Measurements from ENCODE around the gene SLC30A5. TPM values are rescaled to one million over a fixed set of nuclear protein-coding genes. Genes with fewer than 3 reads are reported as not detected.
"Not testable (repeated sequence)": the region's sequence is repeated elsewhere in the genome, so short reads cannot be mapped to it uniquely, and the experiment has no call there.

The SLC30A5 gene
- total RNA-seq (10 to 100 TPM; 56.0 to 75.9 TPM), polyA plus RNA-seq (ENCODE audit: insufficient read length in 6 of 6) (10 to 100 TPM; 68.2 to 87.2 (median 77.5) TPM)
- long read RNA-seq, donor 1, full-length matches to known transcripts = 13 of 13 reads
- long read RNA-seq, donor 1, partial matches to known transcripts = 0 of 13 reads
- long read RNA-seq, donor 1, other reads (novel, unspliced or antisense) = 0 of 13 reads
- long read RNA-seq, donor 2, full-length matches to known transcripts = 9 of 9 reads
- long read RNA-seq, donor 2, partial matches to known transcripts = 0 of 9 reads
- long read RNA-seq, donor 2, other reads (novel, unspliced or antisense) = 0 of 9 reads
- long read RNA-seq, donor 3, full-length matches to known transcripts = 4 of 9 reads
- long read RNA-seq, donor 3, partial matches to known transcripts = 5 of 9 reads
- long read RNA-seq, donor 3, other reads (novel, unspliced or antisense) = 0 of 9 reads
- long read RNA-seq, donor 4, full-length matches to known transcripts = 15 of 15 reads
- long read RNA-seq, donor 4, partial matches to known transcripts = 0 of 15 reads
- long read RNA-seq, donor 4, other reads (novel, unspliced or antisense) = 0 of 15 reads
- long read RNA-seq, donor 5, full-length matches to known transcripts = 11 of 11 reads
- long read RNA-seq, donor 5, partial matches to known transcripts = 0 of 11 reads
- long read RNA-seq, donor 5, other reads (novel, unspliced or antisense) = 0 of 11 reads
- long read RNA-seq, donor 6, full-length matches to known transcripts = 12 of 23 reads
- long read RNA-seq, donor 6, partial matches to known transcripts = 11 of 23 reads
- long read RNA-seq, donor 6, other reads (novel, unspliced or antisense) = 0 of 23 reads
- long read RNA-seq, donor 7, full-length matches to known transcripts = 4 of 4 reads
- long read RNA-seq, donor 7, partial matches to known transcripts = 0 of 4 reads
- long read RNA-seq, donor 7, other reads (novel, unspliced or antisense) = 0 of 4 reads
- long read RNA-seq, donor 8, full-length matches to known transcripts = 12 of 12 reads
- long read RNA-seq, donor 8, partial matches to known transcripts = 0 of 12 reads
- long read RNA-seq, donor 8, other reads (novel, unspliced or antisense) = 0 of 12 reads
- long read RNA-seq, donor 9 = 0 reads
- long read RNA-seq, donor 10, partial matches to known transcripts = 1 of 6 reads
- long read RNA-seq, donor 10, other reads (novel, unspliced or antisense) = 0 of 6 reads
- long read RNA-seq, donor 11, full-length matches to known transcripts = 9 of 9 reads
- long read RNA-seq, donor 11, partial matches to known transcripts = 0 of 9 reads
- long read RNA-seq, donor 11, other reads (novel, unspliced or antisense) = 0 of 9 reads
- long read RNA-seq, donor 12, full-length matches to known transcripts = 8 of 15 reads
- long read RNA-seq, donor 12, partial matches to known transcripts = 7 of 15 reads
- long read RNA-seq, donor 12, other reads (novel, unspliced or antisense) = 0 of 15 reads

DNA sequence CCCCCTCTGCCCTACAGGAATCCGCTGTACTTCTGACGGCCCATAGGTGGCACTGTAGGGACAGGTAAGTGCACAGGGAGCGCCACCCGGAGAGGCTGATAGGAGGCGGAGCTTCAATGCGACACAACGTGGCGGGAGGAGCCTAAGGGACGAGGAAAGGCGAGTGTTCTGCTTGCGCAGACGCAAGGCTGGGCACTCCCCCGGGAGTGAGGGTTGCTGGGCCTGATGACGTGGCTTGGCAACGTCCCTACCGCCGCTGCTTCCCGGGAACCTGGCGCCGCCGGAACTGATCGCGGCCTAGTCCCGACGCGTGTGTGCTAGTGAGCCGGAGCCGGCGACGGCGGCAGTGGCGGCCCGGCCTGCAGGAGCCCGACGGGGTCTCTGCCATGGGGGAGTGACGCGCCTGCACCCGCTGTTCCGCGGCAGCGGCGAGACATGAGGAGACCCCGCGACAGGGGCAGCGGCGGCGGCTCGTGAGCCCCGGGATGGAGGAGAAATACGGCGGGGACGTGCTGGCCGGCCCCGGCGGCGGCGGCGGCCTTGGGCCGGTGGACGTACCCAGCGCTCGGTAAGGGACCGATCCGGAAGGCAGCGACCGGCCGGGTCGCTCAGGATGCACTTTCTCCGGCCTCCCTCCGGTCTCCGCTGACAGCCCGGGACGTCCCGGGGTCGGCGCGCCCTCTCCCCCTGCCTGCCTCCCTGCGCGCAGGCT is at the start of gene SLC30A5:
TSS of gene SLC30A5 (plus strand) at position 244 of the 712 bp plus-strand sequence. CDS start at position 486, 242 bp downstream.
- Histone ChIP-seq H3K27me3 (no peaks in the 10 kb centered on the region), H3K4me3 (peak within 1 kb of the TSS; percentile 88 to 95), H3K27ac (peak within 1 kb of the TSS; percentile 95 to 97), H3K4me1 (peaks cover 8 to 25% of the 10 kb centered on the region in 2 donors), H3K9me3 (no peaks in the 10 kb centered on the region), H3K36me3 (peaks cover 0 to 7% of the 10 kb centered on the region in 2 donors)
- TF ChIP-seq, protein P1, sequence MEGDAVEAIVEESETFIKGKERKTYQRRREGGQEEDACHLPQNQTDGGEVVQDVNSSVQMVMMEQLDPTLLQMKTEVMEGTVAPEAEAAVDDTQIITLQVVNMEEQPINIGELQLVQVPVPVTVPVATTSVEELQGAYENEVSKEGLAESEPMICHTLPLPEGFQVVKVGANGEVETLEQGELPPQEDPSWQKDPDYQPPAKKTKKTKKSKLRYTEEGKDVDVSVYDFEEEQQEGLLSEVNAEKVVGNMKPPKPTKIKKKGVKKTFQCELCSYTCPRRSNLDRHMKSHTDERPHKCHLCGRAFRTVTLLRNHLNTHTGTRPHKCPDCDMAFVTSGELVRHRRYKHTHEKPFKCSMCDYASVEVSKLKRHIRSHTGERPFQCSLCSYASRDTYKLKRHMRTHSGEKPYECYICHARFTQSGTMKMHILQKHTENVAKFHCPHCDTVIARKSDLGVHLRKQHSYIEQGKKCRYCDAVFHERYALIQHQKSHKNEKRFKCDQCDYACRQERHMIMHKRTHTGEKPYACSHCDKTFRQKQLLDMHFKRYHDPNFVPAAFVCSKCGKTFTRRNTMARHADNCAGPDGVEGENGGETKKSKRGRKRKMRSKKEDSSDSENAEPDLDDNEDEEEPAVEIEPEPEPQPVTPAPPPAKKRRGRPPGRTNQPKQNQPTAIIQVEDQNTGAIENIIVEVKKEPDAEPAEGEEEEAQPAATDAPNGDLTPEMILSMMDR (IDR thresholded peaks at IDR 0.05) = peak; percentile 88 to 92
- DNase-seq (peak; percentile 96 to 100 (median 100)), ATAC-seq (peak; percentile 100)
- intact Hi-C loops (cut with DNase I) = no loop called here

DNA sequence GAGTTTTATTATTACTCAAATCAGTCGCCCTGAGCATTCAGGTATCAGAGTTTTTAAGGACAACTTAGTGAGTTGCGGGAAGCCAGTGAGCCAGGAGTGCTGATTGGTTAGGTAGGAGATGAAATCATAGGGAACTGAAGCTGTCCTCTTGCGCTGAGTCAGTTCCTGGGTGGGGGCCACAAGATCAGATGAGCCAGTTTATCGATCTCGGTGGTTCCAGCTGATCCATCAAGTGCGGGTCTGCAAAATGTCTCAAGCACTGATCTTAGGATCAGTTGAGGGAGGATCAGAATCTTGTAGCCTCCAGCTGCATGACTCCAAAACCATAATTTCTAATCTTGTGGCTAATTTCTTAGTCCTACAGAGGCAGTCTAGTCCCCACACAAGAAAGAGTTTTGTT is 48.6 kb upstream of the SLC30A5 start:
- H3K9me3 ChIP-seq; DNase-seq; H3K36me3 ChIP-seq; H3K4me3 ChIP-seq; H3K27ac ChIP-seq; H3K4me1 ChIP-seq; intact Hi-C loops (cut with DNase I); ATAC-seq; H3K27me3 ChIP-seq: not testable (repeated sequence)

DNA sequence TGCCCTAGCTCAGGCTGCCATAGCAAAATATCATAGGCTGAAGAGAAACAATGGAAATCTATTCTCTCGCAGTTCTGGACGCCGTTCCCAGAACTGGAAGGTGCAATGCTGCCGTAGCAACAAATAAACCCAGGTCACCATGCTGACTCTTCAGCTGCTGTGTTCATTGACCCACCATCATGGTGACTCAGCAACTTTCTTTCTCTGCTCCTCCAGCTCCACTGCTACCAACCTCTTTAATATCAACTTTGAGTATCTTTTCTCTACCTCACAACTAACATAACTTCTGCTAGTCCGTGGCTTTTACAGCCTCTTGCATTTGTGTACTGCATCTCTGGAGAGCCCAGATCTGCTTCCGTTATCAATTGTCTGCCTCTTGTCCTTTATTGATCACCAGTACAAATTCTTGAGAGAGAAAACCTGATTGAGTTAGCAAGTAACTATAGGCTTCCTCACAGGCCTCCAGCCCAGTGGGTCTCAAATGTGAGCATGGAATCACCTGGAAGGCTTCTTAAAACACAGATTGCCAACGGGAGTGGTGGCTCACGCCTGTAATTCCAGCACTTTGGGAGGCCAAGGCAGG is 47.3 kb upstream of the SLC30A5 start:
- DNase-seq (no peak), ATAC-seq (no peak)
- H3K27me3 ChIP-seq = no peaks in the 10 kb centered on the region
- H3K4me1 ChIP-seq = peaks cover 0 to 8% of the 10 kb centered on the region in 2 donors
- H3K36me3 ChIP-seq = no peaks in the 10 kb centered on the region
- H3K27ac ChIP-seq = no peak overlapping the region
- intact Hi-C loops (cut with DNase I) = no loop called here
- no peak overlapping the region for H3K4me3 ChIP-seq
- H3K9me3 ChIP-seq = no peaks in the 10 kb centered on the region
- TF ChIP-seq, protein P1 (IDR thresholded peaks at IDR 0.05) = no peak

DNA sequence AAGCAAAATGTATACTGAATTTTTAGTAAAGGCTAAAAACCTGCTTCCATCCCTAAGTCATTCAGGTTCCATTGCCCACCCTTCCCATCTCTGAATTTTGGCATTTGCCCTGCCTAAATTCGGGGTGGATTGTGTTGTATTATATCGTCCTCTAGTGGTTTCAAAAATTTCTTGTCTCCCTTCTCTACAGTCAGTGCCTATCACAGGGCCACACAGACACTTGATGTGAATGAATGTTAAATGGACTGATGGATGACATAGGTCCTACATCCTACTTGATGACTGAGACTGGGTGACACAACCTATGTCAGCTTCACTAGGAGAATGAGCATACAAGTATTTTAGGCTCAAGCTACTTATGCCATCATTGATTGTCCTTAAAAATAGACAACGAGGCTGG is 45.6 kb upstream of the SLC30A5 start:
- H3K9me3 ChIP-seq = no peaks in the 10 kb centered on the region
- TF ChIP-seq, protein P1 (IDR thresholded peaks at IDR 0.05) = peak in 1 of 2 donors; percentile 27
- no peak overlapping the region for H3K27ac ChIP-seq
- no peak overlapping the region for H3K4me3 ChIP-seq
- intact Hi-C loops (cut with DNase I) = no loop called here
- H3K36me3 ChIP-seq = no peaks in the 10 kb centered on the region
- no peaks in the 10 kb centered on the region for H3K27me3 ChIP-seq
- H3K4me1 ChIP-seq = peaks cover 0 to 6% of the 10 kb centered on the region in 2 donors
- DNase-seq = peak in 1 of 4 donors; percentile 28
- peak; percentile 39 for ATAC-seq

Data from left lung (tissue), 14 donors.